ENCODE measurements around the gene ARID4A. TPM values are rescaled to one million over a fixed set of nuclear protein-coding genes. Genes with fewer than 3 reads are reported as not detected.

Gene ARID4A
- total and polyA plus RNA-seq, 2 of the 13 experiments (the other 11 are each of a cell fraction or from before 2014, with no cell fraction given) = 7.2 to 9.7 TPM

- TF ChIP-seq ZXDC (CRISPR knock-in tag; IDR thresholded peaks at IDR 0.05) (no peak), GPBP1L1 (CRISPR knock-in tag; IDR thresholded peaks at IDR 0.05) (no peak), NCOA2 (CRISPR knock-in tag; IDR thresholded peaks at IDR 0.05) (no peak), UBTF (CRISPR knock-in tag; IDR thresholded peaks at IDR 0.05) (no peak), ZNF205 (CRISPR knock-in tag; IDR thresholded peaks at IDR 0.05) (no peak), TFDP2 (CRISPR knock-in tag; IDR thresholded peaks at IDR 0.05) (no peak), ZNF720 (CRISPR knock-in tag; IDR thresholded peaks at IDR 0.05) (no peak), ZBTB25 (CRISPR knock-in tag; IDR thresholded peaks at IDR 0.05) (no peak), ZNF580 (CRISPR knock-in tag; IDR thresholded peaks at IDR 0.05; ENCODE audit: borderline replicate concordance, low read depth) (no peak), ZBTB4 (CRISPR knock-in tag; IDR thresholded peaks at IDR 0.05; ENCODE audit: borderline replicate concordance) (no peak), MLX (CRISPR knock-in tag; IDR thresholded peaks at IDR 0.05) (no peak), HNRNPH1 (optimal IDR thresholded peaks at IDR 0.05; ENCODE audit: low read depth, low read length) (no peak), PHF5A (CRISPR knock-in tag; IDR thresholded peaks at IDR 0.05; ENCODE audit: low read depth, unreplicated experiment) (no peak), RARA (CRISPR knock-in tag; IDR thresholded peaks at IDR 0.05) (peak; percentile 6; the same call in 1 of the 2 replicates), TARDBP (CRISPR knock-in tag; IDR thresholded peaks at IDR 0.05) (peak; percentile 26; the same call in 1 of the 2 replicates)
These were observed 97.1 kb downstream of the ARID4A start (continued) for GRCh38 chr14:58395562-58395811.

Measured in HepG2 (cell line).